ENCODE data around the gene ZMYM1.

ZMYM1 gene

DNA sequence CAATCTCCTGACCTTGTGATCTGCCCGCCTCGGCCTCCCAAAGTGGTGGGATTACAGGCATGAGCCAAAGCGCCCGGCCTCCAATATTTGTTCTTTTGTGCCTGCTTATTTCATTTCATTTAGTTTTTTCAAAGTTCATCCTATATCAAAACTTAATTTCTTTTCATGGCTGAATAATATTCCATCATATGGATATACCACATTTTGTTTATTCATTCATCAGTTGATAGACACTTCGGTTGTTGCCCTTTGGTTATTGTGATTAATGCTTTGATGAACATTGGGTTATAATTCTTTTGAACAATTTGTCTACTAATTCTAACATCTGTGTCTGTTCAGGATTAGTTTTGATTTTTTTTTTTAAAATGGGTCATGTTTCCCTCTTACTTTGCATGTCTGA is 72.0 kb downstream of the ZMYM1 start:
- H3K27me3 ChIP-seq (ENCODE audit: low read length) = no peaks in the 10 kb centered on the region
- H3K4me2 ChIP-seq (ENCODE audit: low read depth, low read length, poor library complexity, severe bottlenecking) = no peak overlapping the region
- no peaks in the 10 kb centered on the region for H3K79me2 ChIP-seq (ENCODE audit: insufficient read depth, low read length)
- no peaks in the 10 kb centered on the region for H3F3A ChIP-seq (ENCODE audit: insufficient read depth)
- H2AFZ ChIP-seq (ENCODE audit: low read depth, low read length, severe bottlenecking) = no peak overlapping the region
- H3K9me3 ChIP-seq (ENCODE audit: insufficient read depth, low read length) = no peaks in the 10 kb centered on the region
- no peak overlapping the region for H3K4me3 ChIP-seq (ENCODE audit: insufficient read depth, low read length, poor library complexity, severe bottlenecking)
- H3K9ac ChIP-seq (ENCODE audit: low read length) = no peak overlapping the region
- no peaks in the 10 kb centered on the region for H4K20me1 ChIP-seq (ENCODE audit: low read depth, low read length)
- H3K27ac ChIP-seq (ENCODE audit: low read depth, low read length) = no peak overlapping the region
- no peak for TF ChIP-seq EZH2phosphoT487 (conservative IDR thresholded peaks at IDR 0.05; ENCODE audit: low read length)
- TF ChIP-seq, protein P1, sequence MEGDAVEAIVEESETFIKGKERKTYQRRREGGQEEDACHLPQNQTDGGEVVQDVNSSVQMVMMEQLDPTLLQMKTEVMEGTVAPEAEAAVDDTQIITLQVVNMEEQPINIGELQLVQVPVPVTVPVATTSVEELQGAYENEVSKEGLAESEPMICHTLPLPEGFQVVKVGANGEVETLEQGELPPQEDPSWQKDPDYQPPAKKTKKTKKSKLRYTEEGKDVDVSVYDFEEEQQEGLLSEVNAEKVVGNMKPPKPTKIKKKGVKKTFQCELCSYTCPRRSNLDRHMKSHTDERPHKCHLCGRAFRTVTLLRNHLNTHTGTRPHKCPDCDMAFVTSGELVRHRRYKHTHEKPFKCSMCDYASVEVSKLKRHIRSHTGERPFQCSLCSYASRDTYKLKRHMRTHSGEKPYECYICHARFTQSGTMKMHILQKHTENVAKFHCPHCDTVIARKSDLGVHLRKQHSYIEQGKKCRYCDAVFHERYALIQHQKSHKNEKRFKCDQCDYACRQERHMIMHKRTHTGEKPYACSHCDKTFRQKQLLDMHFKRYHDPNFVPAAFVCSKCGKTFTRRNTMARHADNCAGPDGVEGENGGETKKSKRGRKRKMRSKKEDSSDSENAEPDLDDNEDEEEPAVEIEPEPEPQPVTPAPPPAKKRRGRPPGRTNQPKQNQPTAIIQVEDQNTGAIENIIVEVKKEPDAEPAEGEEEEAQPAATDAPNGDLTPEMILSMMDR (IDR thresholded peaks at IDR 0.05; ENCODE audit: insufficient read depth, low read length, poor library complexity, severe bottlenecking) = no peak
- no peaks in the 10 kb centered on the region for H3K36me3 ChIP-seq (ENCODE audit: low read length)
- H3K9me2 ChIP-seq (replicated peaks; ENCODE audit: insufficient read depth, low read length) = no peaks in the 10 kb centered on the region

DNA sequence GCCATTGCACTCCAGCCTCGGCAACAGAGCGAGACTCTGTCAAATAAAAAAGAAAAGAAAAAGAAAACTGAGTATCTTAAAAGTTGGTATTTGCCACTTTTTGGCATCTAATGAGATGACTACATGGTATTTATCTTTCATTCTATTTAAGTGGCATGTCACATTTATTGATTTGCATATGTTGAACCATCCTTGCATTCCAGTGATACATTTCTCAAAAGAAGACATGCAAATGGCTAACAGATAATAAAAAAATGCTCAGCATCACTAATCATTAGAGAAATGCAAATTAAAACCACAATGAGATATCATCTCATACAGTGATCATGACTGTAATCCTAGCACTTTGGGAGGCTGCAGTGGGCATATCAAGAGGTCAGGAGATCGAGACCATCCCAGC is 85.7 kb downstream of the ZMYM1 start:
- H2AFZ ChIP-seq (ENCODE audit: low read depth, low read length, severe bottlenecking) = no peak overlapping the region
- H3K4me3 ChIP-seq (ENCODE audit: insufficient read depth, low read length, poor library complexity, severe bottlenecking) = no peak overlapping the region
- TF ChIP-seq, protein P1 (IDR thresholded peaks at IDR 0.05; ENCODE audit: insufficient read depth, low read length, poor library complexity, severe bottlenecking) = no peak
- TF ChIP-seq EZH2phosphoT487 (conservative IDR thresholded peaks at IDR 0.05; ENCODE audit: low read length) = no peak
- H4K20me1 ChIP-seq (ENCODE audit: low read depth, low read length) = no peaks in the 10 kb centered on the region
- H3K9me2 ChIP-seq (replicated peaks; ENCODE audit: insufficient read depth, low read length) = no peaks in the 10 kb centered on the region
- no peaks in the 10 kb centered on the region for H3K9me3 ChIP-seq (ENCODE audit: insufficient read depth, low read length)
- H3K27ac ChIP-seq (ENCODE audit: low read depth, low read length) = no peak overlapping the region
- H3K36me3 ChIP-seq (ENCODE audit: low read length) = no peaks in the 10 kb centered on the region
- no peaks in the 10 kb centered on the region for H3K27me3 ChIP-seq (ENCODE audit: low read length)
- H3K4me2 ChIP-seq (ENCODE audit: low read depth, low read length, poor library complexity, severe bottlenecking) = no peak overlapping the region
- H3K9ac ChIP-seq (ENCODE audit: low read length) = no peak overlapping the region
- H3F3A ChIP-seq (ENCODE audit: insufficient read depth) = no peaks in the 10 kb centered on the region
- H3K79me2 ChIP-seq (ENCODE audit: insufficient read depth, low read length) = no peaks in the 10 kb centered on the region

Measured in SU-DHL-6 (cell line).